Fibroblast of lung (primary cell): ENCODE results near the gene MUC4. TPM values are rescaled to one million over a fixed set of nuclear protein-coding genes. Genes with fewer than 3 reads are reported as not detected.

ENCODE experiments used
- DNase-seq, 2 donors: peaks; one replicate each; pipeline versions ENCODE4 v3.0.0 to v3.0.0-alpha.2; 2010; ENCODE audit warnings: low read depth in 2 of 2
- H2AFZ ChIP-seq: 2 replicates; pipeline ENCODE4 v1.5.1; 2012; ENCODE audit warnings: low read length, control low read depth, inconsistent platforms
- H3K27ac ChIP-seq: 2 replicates; pipeline ENCODE4 v1.5.1; 2011; ENCODE audit warnings: low read length, control low read depth; ENCODE audit not compliant: insufficient read depth
- H3K27me3 ChIP-seq: 2 replicates; pipeline ENCODE4 v1.5.1; 2011; ENCODE audit warnings: mild to moderate bottlenecking, low read length; ENCODE audit not compliant: control insufficient read depth, insufficient read depth
- H3K36me3 ChIP-seq: 2 replicates; pipeline ENCODE4 v1.5.1; 2011; ENCODE audit warnings: low read length; ENCODE audit not compliant: control insufficient read depth, insufficient read depth
- H3K4me1 ChIP-seq: 2 replicates; pipeline ENCODE4 v1.5.1; 2011; ENCODE audit warnings: low read length; ENCODE audit not compliant: control insufficient read depth, insufficient read depth; ENCODE audit errors: extremely low read depth
- H3K4me2 ChIP-seq: 2 replicates; pipeline ENCODE4 v1.5.1; 2011; ENCODE audit warnings: low read length, control low read depth; ENCODE audit not compliant: insufficient read depth; ENCODE audit errors: extremely low read depth
- H3K4me3 ChIP-seq, 4 experiments: fragments of 200-600 bp in 1 of 4; sonication (generic) in 1 of 4; replicated peaks in 1 of 4; 2 replicates each; pipeline ENCODE4 v1.5.1; 2011 to 2016; ENCODE audit warnings: low read length in 4 of 4, low read depth in 3 of 4, mild to moderate bottlenecking in 3 of 4, control low read depth in 2 of 4, inconsistent platforms in 1 of 4, mixed read lengths in 1 of 4; ENCODE audit not compliant: insufficient read depth in 1 of 4; ENCODE audit errors: control extremely low read depth in 1 of 4
- H3K79me2 ChIP-seq: 2 replicates; pipeline ENCODE4 v1.5.1; 2012; ENCODE audit warnings: mild to moderate bottlenecking, low read length, inconsistent platforms; ENCODE audit not compliant: control insufficient read depth, insufficient read depth
- H3K9ac ChIP-seq: 2 replicates; pipeline ENCODE4 v1.5.1; 2011; ENCODE audit warnings: mild to moderate bottlenecking, low read length, control low read depth; ENCODE audit not compliant: insufficient read depth
- H3K9me3 ChIP-seq: 2 replicates; pipeline ENCODE4 v1.5.1; 2012; ENCODE audit warnings: low read depth, low read length; ENCODE audit not compliant: control insufficient read depth, insufficient read depth
- H4K20me1 ChIP-seq: 2 replicates; pipeline ENCODE4 v1.5.1; 2011; ENCODE audit warnings: low read length; ENCODE audit not compliant: control insufficient read depth, insufficient read depth; ENCODE audit errors: extremely low read depth
- EZH2 ChIP-seq: IDR thresholded peaks from 2 replicates; pipeline ENCODE4 v1.5.1; 2012; ENCODE audit warnings: low read length, control low read depth, mild to moderate bottlenecking; ENCODE audit errors: missing control alignments
- polyA plus RNA-seq, 2 donors: library from polyadenylated mRNA; depleted of rRNA in 1 of 2; stranded (reverse) in 1 of 2; unstranded in 1 of 2; fragments of >200 nt; gene quantifications; 2 replicates each; pipeline ENCODE4 v1.2.1, GENCODE V29; 2011 to 2012; ENCODE audit warnings: missing spikeins in 1 of 2
- total RNA-seq: library from RNA; depleted of rRNA; stranded (reverse); fragments of >200 nt; gene quantifications from 2 replicates; pipeline ENCODE4 v1.2.1, GENCODE V29; 2014
- TF ChIP-seq, protein P1 (sequence below), 2 donors: IDR thresholded peaks in 1 of 2; conservative IDR thresholded peaks in 1 of 2; 1 replicate in 1 of 2; 2 replicates in 1 of 2; pipeline ENCODE4 v1.5.1; 2011 to 2012; ENCODE audit warnings: low read length in 2 of 2, control low read depth in 1 of 2, inconsistent platforms in 1 of 2, low read depth in 1 of 2, mild to moderate bottlenecking in 1 of 2

MUC4 gene
- total and polyA plus RNA-seq, 2 donors (not counting 1 experiment from before 2014, with no cell fraction given), result not detected

DNA sequence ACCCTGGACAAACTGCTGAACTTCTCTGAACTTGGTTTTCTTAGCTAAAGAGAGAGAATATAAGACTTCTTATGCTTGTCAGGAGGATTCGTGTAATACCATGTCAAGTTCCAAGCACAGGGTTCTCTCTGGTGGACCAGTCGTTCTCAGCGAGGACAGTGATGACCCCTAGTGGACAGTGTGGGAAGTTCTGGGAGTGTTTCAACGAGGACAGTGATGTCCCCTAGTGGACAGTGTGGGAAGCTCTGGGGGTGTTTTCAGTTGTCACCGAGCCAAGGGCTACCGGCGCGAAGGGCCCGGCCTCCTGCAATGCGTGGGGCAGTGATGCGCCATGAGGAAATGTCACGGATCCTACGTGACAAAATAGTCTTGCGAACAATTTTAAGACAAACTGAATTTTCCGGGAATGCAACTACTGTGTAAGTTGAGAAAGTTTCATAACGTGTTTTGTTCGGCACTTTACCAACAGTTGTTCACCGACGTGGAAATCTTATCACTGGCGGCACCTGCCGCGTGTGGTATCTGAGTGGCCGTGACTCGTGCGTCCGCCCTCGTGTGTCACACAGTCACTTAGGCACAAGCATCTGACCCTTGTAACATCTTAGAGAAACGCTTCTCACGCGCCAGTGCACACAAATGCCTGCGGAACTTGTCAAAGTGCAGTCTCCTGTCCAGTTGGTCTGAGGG lies 39.3 kb upstream of the MUC4 start:
- Histone ChIP-seq H3K9me3 (no peaks in the 10 kb centered on the region), H2AFZ (no peak overlapping the region), H3K36me3 (no peaks in the 10 kb centered on the region), H3K4me2 (peak overlapping the region; percentile 25), H3K27ac (no peak overlapping the region), H3K4me1 (no peaks in the 10 kb centered on the region), H4K20me1 (no peaks in the 10 kb centered on the region), H3K79me2 (no peaks in the 10 kb centered on the region), H3K9ac (no peak overlapping the region), H3K4me3 (peak overlapping the region in 1 of 4 experiments; percentile 17), H3K27me3 (no peaks in the 10 kb centered on the region)
- TF ChIP-seq, protein P1, sequence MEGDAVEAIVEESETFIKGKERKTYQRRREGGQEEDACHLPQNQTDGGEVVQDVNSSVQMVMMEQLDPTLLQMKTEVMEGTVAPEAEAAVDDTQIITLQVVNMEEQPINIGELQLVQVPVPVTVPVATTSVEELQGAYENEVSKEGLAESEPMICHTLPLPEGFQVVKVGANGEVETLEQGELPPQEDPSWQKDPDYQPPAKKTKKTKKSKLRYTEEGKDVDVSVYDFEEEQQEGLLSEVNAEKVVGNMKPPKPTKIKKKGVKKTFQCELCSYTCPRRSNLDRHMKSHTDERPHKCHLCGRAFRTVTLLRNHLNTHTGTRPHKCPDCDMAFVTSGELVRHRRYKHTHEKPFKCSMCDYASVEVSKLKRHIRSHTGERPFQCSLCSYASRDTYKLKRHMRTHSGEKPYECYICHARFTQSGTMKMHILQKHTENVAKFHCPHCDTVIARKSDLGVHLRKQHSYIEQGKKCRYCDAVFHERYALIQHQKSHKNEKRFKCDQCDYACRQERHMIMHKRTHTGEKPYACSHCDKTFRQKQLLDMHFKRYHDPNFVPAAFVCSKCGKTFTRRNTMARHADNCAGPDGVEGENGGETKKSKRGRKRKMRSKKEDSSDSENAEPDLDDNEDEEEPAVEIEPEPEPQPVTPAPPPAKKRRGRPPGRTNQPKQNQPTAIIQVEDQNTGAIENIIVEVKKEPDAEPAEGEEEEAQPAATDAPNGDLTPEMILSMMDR (conservative IDR thresholded peaks at IDR 0.05 in 1 of 2, IDR thresholded peaks at IDR 0.05 in 1 of 2; ENCODE audit: low read depth in 1 of 2, low read length in 2 of 2), result peak; percentile 100
- TF ChIP-seq EZH2, result peak; percentile 45
- peak; percentile 77 to 93 for DNase-seq

DNA sequence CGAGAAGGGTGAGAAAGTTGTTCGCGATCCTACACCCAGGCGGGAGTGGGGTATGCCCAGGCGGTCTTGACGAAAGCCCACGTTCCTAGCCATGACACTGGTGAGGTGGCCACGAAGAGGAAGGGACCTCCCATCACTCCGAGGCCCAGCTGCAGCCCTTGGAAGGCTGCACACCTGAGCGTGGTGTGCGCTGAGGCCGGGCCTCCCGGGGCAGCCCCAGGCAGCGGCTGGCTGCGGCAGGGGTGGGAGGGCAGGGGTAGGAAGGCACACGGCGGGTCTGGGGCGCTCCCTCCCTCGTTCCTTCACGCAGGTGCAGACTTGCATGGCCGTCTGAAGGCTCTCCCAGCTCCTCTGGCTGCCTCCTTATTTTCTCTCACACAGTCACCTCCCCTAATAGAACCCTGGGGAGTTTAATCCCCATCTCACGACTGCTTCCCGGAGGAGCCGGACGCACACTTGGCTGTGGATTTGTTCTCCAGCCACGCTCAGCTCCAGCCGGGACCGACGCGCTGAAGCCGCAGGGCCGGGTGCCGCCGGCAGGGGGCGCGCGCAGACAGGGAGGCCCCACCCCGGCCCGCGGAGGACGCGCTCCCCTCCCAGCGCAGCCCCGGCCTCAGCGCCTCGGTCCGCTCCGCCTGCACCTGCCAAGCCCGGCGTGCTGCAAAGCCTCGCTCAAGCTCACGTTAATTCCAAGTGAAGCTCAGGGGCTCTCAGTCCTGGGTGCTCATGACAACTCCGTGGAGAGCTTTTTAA lies 37.8 kb upstream of the MUC4 start:
- Histone ChIP-seq H3K36me3 (no peaks in the 10 kb centered on the region), H2AFZ (no peak overlapping the region), H3K9me3 (no peaks in the 10 kb centered on the region), H3K79me2 (no peaks in the 10 kb centered on the region), H3K9ac (no peak overlapping the region), H3K4me1 (no peaks in the 10 kb centered on the region), H4K20me1 (no peaks in the 10 kb centered on the region), H3K4me2 (no peak overlapping the region), H3K27me3 (no peaks in the 10 kb centered on the region), H3K4me3 (no peak overlapping the region), H3K27ac (no peak overlapping the region)
- no peak for DNase-seq
- TF ChIP-seq, protein P1 (conservative IDR thresholded peaks at IDR 0.05 in 1 of 2, IDR thresholded peaks at IDR 0.05 in 1 of 2; ENCODE audit: low read depth in 1 of 2, low read length in 2 of 2), result no peak
- TF ChIP-seq EZH2, result no peak

DNA sequence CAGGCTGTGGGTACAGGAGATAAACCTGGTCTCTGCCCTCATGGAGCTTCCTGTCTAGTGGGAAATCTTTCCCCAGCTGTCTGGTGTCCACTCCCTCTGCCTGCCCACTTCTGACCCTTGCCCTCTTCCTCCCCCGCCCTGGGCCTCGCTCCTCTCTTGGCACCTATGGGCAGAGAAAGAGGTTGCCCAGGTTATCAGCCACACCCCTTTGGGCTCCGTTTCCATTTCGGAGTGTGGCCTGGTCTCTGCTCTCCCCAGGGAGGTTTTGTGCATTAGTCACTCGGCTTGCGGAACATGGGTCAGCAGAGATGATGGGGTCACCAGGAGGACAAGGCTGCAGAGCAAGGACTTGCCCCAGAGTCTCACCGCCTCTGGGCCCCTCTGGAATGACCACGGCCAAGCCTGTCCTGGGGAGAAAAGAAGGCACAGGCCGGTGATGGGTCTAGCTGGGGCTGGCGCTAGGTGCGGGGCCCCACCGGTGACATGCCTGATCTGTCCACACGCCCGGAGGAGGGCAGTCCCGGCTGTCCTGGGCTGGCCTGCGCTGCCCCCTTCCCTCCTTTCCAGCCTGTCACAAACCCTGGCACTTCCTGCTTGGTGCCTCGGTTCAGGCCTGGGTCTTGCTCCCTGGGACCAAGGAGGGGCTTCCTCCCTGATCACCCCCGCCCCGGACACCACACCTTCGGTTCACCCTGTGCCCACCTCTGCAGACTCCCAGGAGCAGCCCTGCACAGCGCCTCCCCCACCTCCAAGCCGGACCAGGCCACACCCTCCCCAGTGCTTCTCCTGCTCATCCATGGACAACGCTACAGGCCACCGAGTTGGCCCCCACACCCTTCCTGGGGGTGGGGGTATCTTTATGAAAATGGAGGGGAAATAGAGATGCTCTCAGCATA lies 35.6 kb upstream of the MUC4 start:
- Histone ChIP-seq H3K4me3 (no peak overlapping the region), H3K36me3 (no peaks in the 10 kb centered on the region), H4K20me1 (no peaks in the 10 kb centered on the region), H3K4me2 (no peak overlapping the region), H3K27ac (no peak overlapping the region), H3K27me3 (no peaks in the 10 kb centered on the region), H3K9ac (no peak overlapping the region), H3K9me3 (no peaks in the 10 kb centered on the region), H3K79me2 (no peaks in the 10 kb centered on the region), H3K4me1 (no peaks in the 10 kb centered on the region), H2AFZ (no peak overlapping the region)
- DNase-seq, result peak; percentile 60 to 73
- TF ChIP-seq, protein P1 (conservative IDR thresholded peaks at IDR 0.05 in 1 of 2, IDR thresholded peaks at IDR 0.05 in 1 of 2; ENCODE audit: low read depth in 1 of 2, low read length in 2 of 2), result no peak
- no peak for TF ChIP-seq EZH2
